Hindlimb muscle (tissue), 1 donor: ENCODE data around the gene TRAM1L1. TPM values are rescaled to one million over a fixed set of nuclear protein-coding genes. Genes with fewer than 3 reads are reported as not detected.
A peak's percentile ranks its signal among the peaks of the same experiment; 100 is the strongest.

Experiments used
- DNase-seq: peaks from one replicate; pipeline ENCODE4 v3.0.0-alpha.2; 2013
- polyA plus RNA-seq: library from polyadenylated mRNA; unstranded; fragments of 120-200 nt; gene quantifications from one replicate; pipeline ENCODE4 v1.2.1, GENCODE V29; 2013; ENCODE audit not compliant: insufficient read length

Gene TRAM1L1
- polyA plus RNA-seq = 3.5 TPM

GRCh38 chr4:117084866-117085701, at the start of gene TRAM1L1:
TRAM1L1 (minus strand) TSS chr4:117085576; CDS start chr4:117085393, 183 bp downstream.
- peak; percentile 79 for DNase-seq

- DNase-seq = peak; percentile 19
These were observed 49.0 kb upstream of the TRAM1L1 start for GRCh38 chr4:117134386-117134785.

GRCh38 chr4:117096886-117097285, 11.5 kb upstream of the TRAM1L1 start:
- no peak for DNase-seq

GRCh38 chr4:117096462-117096861, 11.1 kb upstream of the TRAM1L1 start:
- no peak for DNase-seq

- no peak for DNase-seq
These were observed 8.2 kb upstream of the TRAM1L1 start for GRCh38 chr4:117093571-117093970.

- DNase-seq = no peak
These were observed 7.6 kb downstream of the TRAM1L1 start for GRCh38 chr4:117077760-117078159.

- no peak for DNase-seq
These were observed 17.3 kb downstream of the TRAM1L1 start for GRCh38 chr4:117068120-117068519.

GRCh38 chr4:117063961-117064696, 21.2 kb downstream of the TRAM1L1 start:
- DNase-seq = no peak

GRCh38 chr4:117042962-117043361, 42.4 kb downstream of the TRAM1L1 start:
- DNase-seq = no peak
